Activated CD8-positive, alpha-beta memory T cell treated with anti-CD3 and anti-CD28 coated beads, Interleukin-2, amount 50 U/mL, for 48 hours (primary cell): Measurements from ENCODE around the gene UGGT2.
"Not testable (repeated sequence)": the region's sequence is repeated elsewhere in the genome, so short reads cannot be mapped to it uniquely, and the experiment has no call there.

Experiments used
- DNase-seq: peaks from one replicate; pipeline ENCODE4 v3.0.0-alpha.2; 2020

Gene UGGT2, protein sequence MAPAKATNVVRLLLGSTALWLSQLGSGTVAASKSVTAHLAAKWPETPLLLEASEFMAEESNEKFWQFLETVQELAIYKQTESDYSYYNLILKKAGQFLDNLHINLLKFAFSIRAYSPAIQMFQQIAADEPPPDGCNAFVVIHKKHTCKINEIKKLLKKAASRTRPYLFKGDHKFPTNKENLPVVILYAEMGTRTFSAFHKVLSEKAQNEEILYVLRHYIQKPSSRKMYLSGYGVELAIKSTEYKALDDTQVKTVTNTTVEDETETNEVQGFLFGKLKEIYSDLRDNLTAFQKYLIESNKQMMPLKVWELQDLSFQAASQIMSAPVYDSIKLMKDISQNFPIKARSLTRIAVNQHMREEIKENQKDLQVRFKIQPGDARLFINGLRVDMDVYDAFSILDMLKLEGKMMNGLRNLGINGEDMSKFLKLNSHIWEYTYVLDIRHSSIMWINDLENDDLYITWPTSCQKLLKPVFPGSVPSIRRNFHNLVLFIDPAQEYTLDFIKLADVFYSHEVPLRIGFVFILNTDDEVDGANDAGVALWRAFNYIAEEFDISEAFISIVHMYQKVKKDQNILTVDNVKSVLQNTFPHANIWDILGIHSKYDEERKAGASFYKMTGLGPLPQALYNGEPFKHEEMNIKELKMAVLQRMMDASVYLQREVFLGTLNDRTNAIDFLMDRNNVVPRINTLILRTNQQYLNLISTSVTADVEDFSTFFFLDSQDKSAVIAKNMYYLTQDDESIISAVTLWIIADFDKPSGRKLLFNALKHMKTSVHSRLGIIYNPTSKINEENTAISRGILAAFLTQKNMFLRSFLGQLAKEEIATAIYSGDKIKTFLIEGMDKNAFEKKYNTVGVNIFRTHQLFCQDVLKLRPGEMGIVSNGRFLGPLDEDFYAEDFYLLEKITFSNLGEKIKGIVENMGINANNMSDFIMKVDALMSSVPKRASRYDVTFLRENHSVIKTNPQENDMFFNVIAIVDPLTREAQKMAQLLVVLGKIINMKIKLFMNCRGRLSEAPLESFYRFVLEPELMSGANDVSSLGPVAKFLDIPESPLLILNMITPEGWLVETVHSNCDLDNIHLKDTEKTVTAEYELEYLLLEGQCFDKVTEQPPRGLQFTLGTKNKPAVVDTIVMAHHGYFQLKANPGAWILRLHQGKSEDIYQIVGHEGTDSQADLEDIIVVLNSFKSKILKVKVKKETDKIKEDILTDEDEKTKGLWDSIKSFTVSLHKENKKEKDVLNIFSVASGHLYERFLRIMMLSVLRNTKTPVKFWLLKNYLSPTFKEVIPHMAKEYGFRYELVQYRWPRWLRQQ (N-terminal part only)

GRCh38 chr13:96053003-96053703 lies at the start of gene UGGT2:
Gene UGGT2 (minus strand): TSS chr13:96053401. CDS start chr13:96053312, 89 bp downstream.
- DNase-seq: peak; percentile 64

- DNase-seq: no peak
These were observed 47.4 kb upstream of the UGGT2 start for GRCh38 chr13:96100457-96101220.

- DNase-seq: no peak
These were observed 40.2 kb upstream of the UGGT2 start for GRCh38 chr13:96093296-96094006.

DNA sequence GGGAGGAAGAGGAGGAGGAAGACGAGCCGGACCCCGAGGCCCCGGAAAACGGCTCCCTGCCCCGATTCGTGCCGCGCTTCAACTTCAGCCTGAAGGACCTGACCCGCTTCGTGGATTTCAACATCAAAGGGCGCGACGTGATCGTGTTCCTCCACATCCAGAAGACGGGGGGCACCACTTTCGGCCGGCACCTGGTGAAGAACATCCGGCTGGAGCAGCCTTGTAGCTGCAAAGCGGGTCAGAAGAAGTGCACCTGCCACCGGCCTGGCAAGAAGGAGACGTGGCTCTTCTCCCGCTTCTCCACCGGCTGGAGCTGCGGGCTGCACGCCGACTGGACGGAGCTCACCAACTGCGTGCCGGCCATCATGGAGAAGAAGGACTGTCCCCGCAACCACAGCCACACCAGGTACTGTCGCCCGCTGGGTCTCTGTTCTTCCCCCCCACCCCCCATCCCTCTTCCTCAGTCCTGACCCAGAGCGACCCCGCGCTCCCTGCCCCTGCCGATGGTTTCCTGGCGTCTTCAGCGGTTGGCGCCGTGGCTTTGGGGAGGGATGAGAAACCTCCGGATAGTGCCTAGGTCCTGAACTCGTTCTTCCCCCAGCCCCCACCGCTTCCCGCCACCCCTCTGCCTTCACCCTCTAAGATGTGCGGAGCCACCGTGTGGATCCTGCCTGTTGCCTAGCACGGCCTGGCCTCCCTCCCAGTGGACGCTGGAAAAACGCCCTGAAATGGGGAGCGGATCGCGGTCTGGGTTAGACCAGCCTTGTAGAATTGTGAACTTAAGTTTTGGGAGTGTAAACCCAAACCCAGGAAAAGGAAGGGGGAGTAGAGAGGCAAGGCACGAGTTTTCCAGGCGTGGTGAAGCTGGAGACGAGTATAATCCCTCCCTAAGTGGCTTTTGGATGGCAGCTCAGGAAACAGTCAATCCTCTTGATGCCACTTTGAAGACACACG lies 38.2 kb upstream of the UGGT2 start:
- peak; percentile 44 for DNase-seq

DNA sequence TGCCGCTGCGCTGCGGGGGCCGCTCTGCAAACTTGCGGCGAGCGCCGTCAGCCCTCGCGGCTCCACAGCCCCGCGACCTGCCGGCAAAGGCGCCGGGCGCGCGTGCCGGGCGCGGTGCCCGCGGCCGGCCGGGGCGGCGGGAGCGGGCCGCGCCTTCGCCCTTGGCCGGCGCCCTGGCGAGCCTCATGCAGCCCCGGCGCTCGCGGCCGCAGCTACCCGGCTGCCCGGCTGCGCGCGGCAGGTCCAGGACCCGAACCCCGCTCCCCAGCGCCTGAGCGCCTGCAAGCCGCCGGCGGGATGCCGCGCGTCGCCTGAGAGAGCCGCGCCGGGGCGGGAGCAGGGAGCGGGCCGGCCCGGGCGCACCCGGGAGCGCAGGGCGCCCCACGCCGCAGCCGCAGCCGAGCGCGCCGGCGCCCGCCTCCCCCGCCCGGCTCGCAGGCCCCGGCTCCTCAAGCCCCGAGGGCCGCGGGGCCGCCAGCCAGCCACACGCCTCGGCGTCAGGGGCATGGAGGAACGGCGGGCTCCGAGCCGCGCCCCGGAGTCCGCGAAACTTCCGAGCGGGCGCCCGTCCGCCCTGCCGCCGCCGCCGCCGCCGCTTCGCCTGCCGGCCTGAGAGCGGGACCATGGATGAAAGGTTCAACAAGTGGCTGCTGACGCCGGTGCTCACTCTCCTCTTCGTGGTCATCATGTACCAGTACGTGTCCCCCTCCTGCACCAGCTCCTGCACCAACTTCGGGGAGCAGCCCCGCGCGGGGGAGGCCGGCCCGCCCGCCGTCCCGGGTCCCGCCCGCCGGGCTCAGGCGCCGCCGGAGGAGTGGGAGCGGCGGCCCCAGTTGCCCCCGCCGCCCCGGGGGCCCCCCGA lies 37.3 kb upstream of the UGGT2 start:
- peak; percentile 52 for DNase-seq

GRCh38 chr13:96089749-96090239 lies 36.6 kb upstream of the UGGT2 start, which contains the start of gene HS6ST3:
Gene HS6ST3 (plus strand): TSS chr13:96090107.
- peak; percentile 47 for DNase-seq

GRCh38 chr13:96089139-96089538 lies 35.9 kb upstream of the UGGT2 start:
- no peak for DNase-seq

DNA sequence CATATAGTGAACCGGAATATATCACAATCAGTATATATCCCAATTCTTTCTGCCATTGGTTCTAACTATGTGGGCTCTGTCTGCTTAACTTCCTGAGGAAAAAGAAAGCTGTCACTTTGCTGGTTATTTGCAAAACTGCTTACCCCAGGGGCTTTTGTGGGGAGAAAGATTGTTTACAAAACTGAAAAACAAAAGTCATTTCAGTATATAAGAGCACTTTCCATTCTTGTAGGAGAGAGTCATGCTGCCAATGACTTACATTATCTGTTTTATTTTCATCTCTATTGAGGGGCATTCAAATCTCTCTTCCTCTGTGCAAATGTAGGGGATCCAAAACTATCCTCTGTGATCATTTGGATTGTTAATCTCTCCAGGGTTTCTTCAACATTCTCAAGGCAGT lies 33.5 kb upstream of the UGGT2 start:
- DNase-seq: no peak

GRCh38 chr13:96082640-96083039 lies 29.4 kb upstream of the UGGT2 start:
- DNase-seq: no peak

- no peak for DNase-seq
These were observed 28.7 kb upstream of the UGGT2 start for GRCh38 chr13:96081888-96082287.

- no peak for DNase-seq
These were observed 27.5 kb upstream of the UGGT2 start for GRCh38 chr13:96080676-96081075.

DNA sequence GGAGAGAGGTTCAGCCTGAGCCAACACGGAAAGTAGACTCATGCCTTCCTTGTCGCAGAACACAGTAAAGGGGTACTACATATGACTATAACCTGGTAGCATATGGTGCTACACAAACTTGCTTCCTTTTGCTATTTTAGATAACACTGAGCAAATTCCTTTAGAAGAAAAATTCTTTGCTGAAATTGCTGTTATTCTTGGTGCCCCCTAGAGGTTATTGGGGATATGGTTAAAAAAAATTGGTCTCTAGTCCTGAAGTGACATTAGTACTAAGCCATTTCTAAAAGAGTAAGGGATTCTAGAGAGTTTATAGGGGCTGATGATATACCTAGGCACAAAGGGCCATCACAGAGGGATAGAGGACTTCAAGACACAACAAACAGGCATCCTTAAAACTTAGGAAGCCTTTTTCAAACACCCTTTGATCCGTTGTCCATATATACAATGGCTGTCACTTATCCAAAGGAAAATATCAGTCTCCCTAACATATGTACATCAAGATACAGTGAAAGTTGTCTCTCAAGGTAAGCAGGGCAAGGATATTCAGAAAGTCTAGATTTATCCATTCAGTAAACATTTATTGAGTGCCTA lies 22.8 kb upstream of the UGGT2 start:
- no peak for DNase-seq

GRCh38 chr13:96072392-96072791 lies 19.2 kb upstream of the UGGT2 start:
- no peak for DNase-seq

GRCh38 chr13:96071504-96071903 lies 18.3 kb upstream of the UGGT2 start:
- DNase-seq: no peak

- DNase-seq: no peak
These were observed 15.5 kb upstream of the UGGT2 start for GRCh38 chr13:96068729-96069128.

DNA sequence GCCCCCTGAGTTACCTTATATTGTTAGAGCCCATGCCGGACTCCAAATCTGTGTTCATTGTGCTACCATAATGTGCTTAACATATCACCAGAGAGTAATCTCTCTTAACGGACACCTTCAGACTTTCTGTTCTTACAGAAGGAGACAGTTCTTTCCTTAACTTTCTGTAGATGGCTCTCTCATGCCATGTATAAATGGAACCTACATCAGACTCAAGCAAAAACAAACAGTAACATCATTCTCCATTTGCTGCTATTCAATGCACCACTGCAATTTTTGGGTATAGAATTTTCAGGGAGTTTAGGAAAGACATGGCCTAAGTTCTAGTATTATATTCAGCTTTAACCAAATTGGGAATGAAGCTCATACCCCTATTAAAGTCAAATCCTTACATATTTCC lies 12.6 kb upstream of the UGGT2 start:
- no peak for DNase-seq

DNA sequence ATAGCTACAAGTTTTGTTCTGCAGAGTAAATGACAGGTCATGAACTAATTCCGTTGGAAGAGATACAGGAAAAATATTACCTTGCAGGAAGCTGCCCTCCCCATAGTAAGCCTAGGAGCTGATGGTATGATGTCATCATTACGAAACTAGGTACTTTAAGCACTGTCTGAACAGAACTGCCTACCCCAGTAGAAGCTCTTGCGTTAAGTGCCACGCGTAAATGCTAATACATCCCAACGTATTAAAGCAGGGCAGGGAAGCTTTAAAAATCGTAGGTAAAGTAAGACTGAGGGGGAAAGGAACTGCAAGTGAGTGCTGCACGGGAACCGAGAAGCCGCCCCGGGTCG lies 572 bp downstream of the UGGT2 start:
- DNase-seq: no peak

DNA sequence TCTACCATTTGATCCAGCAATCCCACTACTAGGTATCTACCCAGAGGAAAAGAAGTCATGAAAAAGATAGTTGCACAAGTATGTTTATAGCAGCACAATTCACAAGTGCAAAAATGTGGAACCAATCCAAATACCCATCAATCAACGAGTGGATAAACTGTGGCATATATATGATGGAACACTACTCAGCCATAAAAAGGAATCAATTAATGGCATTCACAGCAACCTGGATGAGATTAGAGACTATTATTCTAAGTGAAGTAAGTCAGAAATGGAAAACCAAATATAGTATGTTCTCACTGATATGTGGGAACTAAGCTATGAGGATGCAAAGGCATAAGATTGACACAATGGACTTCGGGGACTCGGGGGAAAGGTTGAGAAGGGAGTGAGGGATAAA lies 1.3 kb downstream of the UGGT2 start:
- DNase-seq: not testable (repeated sequence)
